Ascending aorta (tissue), 2 donors: Measurements from ENCODE around the gene WDR35. TPM values are rescaled to one million over a fixed set of nuclear protein-coding genes. Genes with fewer than 3 reads are reported as not detected.

Experiments used
- DNase-seq, 2 donors: peaks; one replicate each; pipeline ENCODE4 v3.0.0-alpha.2; 2019; ENCODE audit warnings: low spot score in 2 of 2
- H3K27ac ChIP-seq, 2 donors: fragments of 200-600 bp; sonication (generic); one replicate each; pipeline ENCODE4 v1.5.1; 2016 to 2017; ENCODE audit warnings: mild to moderate bottlenecking in 1 of 2
- H3K27me3 ChIP-seq: fragments of 200-600 bp; sonication (generic); one replicate; pipeline ENCODE4 v1.5.1; 2017
- H3K36me3 ChIP-seq, 2 donors: fragments of 200-600 bp; sonication (generic); one replicate each; pipeline ENCODE4 v1.5.1; 2016
- H3K4me1 ChIP-seq, 2 donors: fragments of 200-600 bp; sonication (generic); one replicate each; pipeline ENCODE4 v1.5.1; 2016 to 2017; ENCODE audit warnings: mild to moderate bottlenecking in 1 of 2
- H3K4me3 ChIP-seq, 2 donors: fragments of 200-600 bp; sonication (generic); one replicate each; pipeline ENCODE4 v1.5.1; 2016 to 2017; ENCODE audit warnings: mild to moderate bottlenecking in 1 of 2
- H3K9me3 ChIP-seq, 2 donors: fragments of 200-600 bp; sonication (generic); one replicate each; pipeline ENCODE4 v1.5.1; 2016
- CTCF ChIP-seq, 3 experiments: fragments of 200-600 bp in 2 of 3; fragments of 450-650 bp in 1 of 3; sonication (generic) in 2 of 3; IDR thresholded peaks; one replicate each; pipeline ENCODE4 v1.5.1; 2016 to 2019; ENCODE audit warnings: antibody characterized with exemption in 3 of 3, mild to moderate bottlenecking in 1 of 3, moderate library complexity in 1 of 3
- intact Hi-C: fragments of 100-400 bp; cut with DNase I; formaldehyde crosslinking; loops from one replicate; pipeline ENCODE4 v1.15.1; 2023
- total RNA-seq: library from RNA; depleted of rRNA; stranded (reverse); fragments of >200 nt; gene quantifications from one replicate; pipeline ENCODE4 v1.1.0, GENCODE V29; 2016

Gene WDR35
- total RNA-seq, 1 donor from 2014 or later, result 2.1 TPM

DNA sequence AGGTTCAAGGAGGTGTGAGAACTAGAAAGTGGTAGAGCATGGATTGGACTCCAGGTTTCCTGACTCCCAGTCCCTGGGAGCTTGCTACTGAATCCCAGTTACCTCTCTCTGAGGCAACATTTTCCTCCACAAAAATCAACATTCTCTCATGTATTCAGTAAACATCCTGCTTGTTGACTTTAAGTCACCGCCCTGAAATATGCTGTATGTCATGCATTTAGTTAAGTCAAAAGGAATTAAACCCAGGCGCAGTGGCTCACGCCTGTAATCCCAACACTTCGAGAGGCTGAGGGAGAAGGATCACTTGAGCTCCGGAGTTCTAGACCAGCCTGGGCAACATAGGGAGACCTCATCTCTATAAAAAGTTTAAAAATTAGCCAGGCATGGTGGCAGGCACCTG is 18.8 kb upstream of the WDR35 start:
- no peak for TF ChIP-seq CTCF (IDR thresholded peaks at IDR 0.05)
- intact Hi-C loops, result no loop called here

DNA sequence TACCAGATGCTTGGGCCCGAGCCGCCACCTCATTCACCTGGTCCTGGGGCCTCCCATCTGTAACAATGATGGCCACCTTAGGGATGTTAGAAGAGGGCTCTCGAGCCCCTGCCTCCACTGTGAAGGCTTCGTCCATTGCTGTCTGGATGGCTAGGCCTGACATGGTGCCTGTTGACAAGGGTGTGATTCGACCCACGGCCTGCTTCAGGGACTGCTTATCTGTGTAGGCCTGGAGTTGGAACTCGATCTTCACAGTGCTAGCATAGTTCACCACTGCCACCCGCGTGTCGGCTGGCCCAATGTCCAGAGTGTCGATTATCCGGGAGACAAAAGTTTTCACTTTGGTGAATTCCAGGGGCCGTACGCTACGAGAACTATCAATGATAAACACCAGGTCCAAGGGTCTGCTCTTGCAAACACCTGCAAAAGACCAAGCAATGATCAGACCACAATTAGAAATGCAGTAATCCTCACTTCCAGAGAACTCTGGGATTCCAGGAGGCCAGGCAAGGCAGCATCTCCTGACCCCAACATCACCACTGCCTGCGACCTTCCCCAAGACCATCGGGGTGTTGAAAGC is 16.1 kb upstream of the WDR35 start:
- H3K36me3 ChIP-seq, result no peaks in the 10 kb centered on the region
- no peaks in the 10 kb centered on the region for H3K9me3 ChIP-seq
- intact Hi-C loops, result no loop called here
- DNase-seq, result no peak
- H3K27ac ChIP-seq, result no peak overlapping the region
- no peak for TF ChIP-seq CTCF (IDR thresholded peaks at IDR 0.05)
- H3K4me3 ChIP-seq, result no peak overlapping the region
- H3K4me1 ChIP-seq, result no peaks in the 10 kb centered on the region
- H3K27me3 ChIP-seq, result no peaks in the 10 kb centered on the region

More for the DNA sequence above, 18.8 kb upstream of the WDR35 start:
- Histone ChIP-seq H3K27ac (no peak overlapping the region), H3K4me3 (no peak overlapping the region), H3K9me3 (no peaks in the 10 kb centered on the region), H3K36me3 (no peaks in the 10 kb centered on the region), H3K4me1 (peaks cover 3 to 6% of the 10 kb centered on the region in 2 donors), H3K27me3 (no peaks in the 10 kb centered on the region)
- DNase-seq, result no peak

DNA sequence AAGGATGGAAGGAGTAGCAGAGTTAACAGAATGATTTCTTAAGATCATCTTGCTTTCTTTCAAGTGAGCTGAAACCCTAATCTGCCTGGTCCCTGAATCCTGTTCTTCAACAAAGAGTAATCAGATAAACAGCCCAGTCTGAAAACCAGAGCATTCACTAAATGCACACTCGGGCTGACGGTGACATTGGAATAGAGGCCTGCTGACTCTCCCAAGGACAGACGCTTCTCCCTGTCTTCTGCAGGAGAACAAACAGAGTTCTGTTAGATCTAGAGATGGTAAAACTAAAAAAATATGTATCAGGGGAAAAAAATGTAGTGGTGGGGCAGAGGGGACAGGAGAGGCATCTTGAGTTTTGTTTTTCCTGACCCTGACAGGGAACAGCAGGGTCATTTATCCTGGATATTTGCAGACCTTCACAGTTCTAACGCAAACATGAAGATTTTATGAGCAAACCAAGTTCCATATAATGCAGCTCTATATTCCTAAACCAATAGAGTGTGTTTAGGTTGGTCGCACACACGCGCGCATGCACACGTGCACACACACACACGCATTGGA is 15.2 kb upstream of the WDR35 start:
- Histone ChIP-seq H3K36me3 (no peaks in the 10 kb centered on the region), H3K9me3 (no peaks in the 10 kb centered on the region), H3K4me3 (no peak overlapping the region), H3K27ac (no peak overlapping the region), H3K27me3 (no peaks in the 10 kb centered on the region), H3K4me1 (no peaks in the 10 kb centered on the region)
- no peak for DNase-seq
- no peak for TF ChIP-seq CTCF (IDR thresholded peaks at IDR 0.05)
- intact Hi-C loops, result no loop called here

GRCh38 chr2:20001361-20001863 is 11.5 kb upstream of the WDR35 start:
- Histone ChIP-seq H3K9me3 (no peaks in the 10 kb centered on the region), H3K27me3 (no peaks in the 10 kb centered on the region), H3K4me3 (no peak overlapping the region), H3K36me3 (no peaks in the 10 kb centered on the region), H3K27ac (no peak overlapping the region), H3K4me1 (no peaks in the 10 kb centered on the region)
- intact Hi-C loops, result no loop called here
- TF ChIP-seq CTCF (IDR thresholded peaks at IDR 0.05), result no peak
- DNase-seq, result no peak

DNA sequence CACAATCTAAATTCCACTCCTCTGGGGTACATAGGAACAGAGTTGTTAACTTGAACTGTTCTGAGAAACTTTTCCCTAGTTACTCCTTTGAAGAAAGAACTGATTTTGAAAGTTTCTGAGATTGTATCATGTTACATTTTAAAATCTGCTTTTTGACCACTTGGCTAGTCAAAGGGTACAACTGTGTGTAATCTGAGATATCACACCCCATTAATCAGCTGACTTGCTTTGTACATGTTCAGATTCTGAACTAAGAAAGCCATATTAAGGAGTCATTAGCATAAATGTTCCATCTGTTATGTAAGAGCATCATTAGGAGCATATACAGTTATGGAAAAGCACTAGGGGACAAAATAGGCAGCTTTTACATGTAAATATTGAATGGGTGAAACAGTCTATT is 3.8 kb upstream of the WDR35 start:
- Histone ChIP-seq H3K9me3 (no peaks in the 10 kb centered on the region), H3K27me3 (no peaks in the 10 kb centered on the region), H3K36me3 (no peaks in the 10 kb centered on the region), H3K4me3 (no peak overlapping the region), H3K4me1 (peaks cover 0 to 2% of the 10 kb centered on the region in 2 donors), H3K27ac (no peak overlapping the region)
- intact Hi-C loops, result no loop called here
- no peak for TF ChIP-seq CTCF (IDR thresholded peaks at IDR 0.05)
- DNase-seq, result no peak
